Karpas-422 (cell line): Measurements from ENCODE around the gene S100A11. TPM values are rescaled to one million over a fixed set of nuclear protein-coding genes. Genes with fewer than 3 reads are reported as not detected.

Source experiments
- DNase-seq: peaks from one replicate; pipeline ENCODE4 v3.0.0-alpha.2; 2015
- H2AFZ ChIP-seq: fragments of 200-600 bp; sonication (generic); 2 replicates; pipeline ENCODE4 v1.6.1; 2014; ENCODE audit warnings: antibody characterized with exemption, low read length, mixed read lengths
- H3K27ac ChIP-seq: fragments of 200-600 bp; sonication (generic); 2 replicates; pipeline ENCODE4 v1.5.1; 2014; ENCODE audit warnings: mild to moderate bottlenecking, low read length, moderate library complexity
- H3K27me3 ChIP-seq: fragments of 200-600 bp; sonication (generic); 2 replicates; pipeline ENCODE4 v1.6.1; 2014; ENCODE audit warnings: low read length, mixed read lengths
- H3K36me3 ChIP-seq: fragments of 200-600 bp; sonication (generic); 2 replicates; pipeline ENCODE4 v1.6.1; 2014; ENCODE audit warnings: low read length, mixed read lengths; ENCODE audit not compliant: insufficient read depth
- H3K4me1 ChIP-seq: fragments of 200-600 bp; sonication (generic); 2 replicates; pipeline ENCODE4 v1.6.1; 2014; ENCODE audit warnings: mild to moderate bottlenecking, low read length, mixed read lengths
- H3K4me2 ChIP-seq: fragments of 200-600 bp; sonication (generic); 2 replicates; pipeline ENCODE4 v1.6.1; 2014; ENCODE audit warnings: low read length, low read depth, mild to moderate bottlenecking; ENCODE audit not compliant: poor library complexity, severe bottlenecking
- H3K4me3 ChIP-seq: fragments of 200-600 bp; sonication (generic); 2 replicates; pipeline ENCODE4 v1.5.1; 2014; ENCODE audit warnings: mild to moderate bottlenecking, antibody characterized with exemption, low read length, mixed read lengths
- H3K79me2 ChIP-seq: fragments of 200-600 bp; sonication (generic); 2 replicates; pipeline ENCODE4 v1.6.1; 2014; ENCODE audit warnings: mild to moderate bottlenecking, low read length, mixed read lengths
- H3K9ac ChIP-seq: fragments of 200-600 bp; sonication (generic); 2 replicates; pipeline ENCODE4 v1.6.0; 2014; ENCODE audit warnings: low read length
- H3K9me2 ChIP-seq: fragments of 200-600 bp; sonication (generic), shearing (Covaris generic); replicated peaks from 2 replicates; pipeline ENCODE4 v1.6.0; 2014; ENCODE audit warnings: mild to moderate bottlenecking, low read length, moderate library complexity; ENCODE audit not compliant: insufficient read depth
- H3K9me3 ChIP-seq: fragments of 300-700, 200-600 bp; sonication (generic); 2 replicates; pipeline ENCODE4 v1.6.1; 2014; ENCODE audit warnings: low read length, mixed read lengths
- H4K20me1 ChIP-seq: fragments of 200-600 bp; sonication (generic); 2 replicates; pipeline ENCODE4 v1.6.1; 2014; ENCODE audit warnings: mild to moderate bottlenecking, antibody characterized with exemption, low read length, low read depth; ENCODE audit not compliant: insufficient read depth
- total RNA-seq: library from RNA; depleted of rRNA; stranded (reverse); fragments of >200 nt; shearing (Covaris generic); gene quantifications from 2 replicates; pipeline ENCODE4 v1.2.3, GENCODE V29; 2014; ENCODE audit warnings: low replicate concordance

Gene S100A11
- total RNA-seq, 1 experiment from 2014 or later: 155 TPM

DNA sequence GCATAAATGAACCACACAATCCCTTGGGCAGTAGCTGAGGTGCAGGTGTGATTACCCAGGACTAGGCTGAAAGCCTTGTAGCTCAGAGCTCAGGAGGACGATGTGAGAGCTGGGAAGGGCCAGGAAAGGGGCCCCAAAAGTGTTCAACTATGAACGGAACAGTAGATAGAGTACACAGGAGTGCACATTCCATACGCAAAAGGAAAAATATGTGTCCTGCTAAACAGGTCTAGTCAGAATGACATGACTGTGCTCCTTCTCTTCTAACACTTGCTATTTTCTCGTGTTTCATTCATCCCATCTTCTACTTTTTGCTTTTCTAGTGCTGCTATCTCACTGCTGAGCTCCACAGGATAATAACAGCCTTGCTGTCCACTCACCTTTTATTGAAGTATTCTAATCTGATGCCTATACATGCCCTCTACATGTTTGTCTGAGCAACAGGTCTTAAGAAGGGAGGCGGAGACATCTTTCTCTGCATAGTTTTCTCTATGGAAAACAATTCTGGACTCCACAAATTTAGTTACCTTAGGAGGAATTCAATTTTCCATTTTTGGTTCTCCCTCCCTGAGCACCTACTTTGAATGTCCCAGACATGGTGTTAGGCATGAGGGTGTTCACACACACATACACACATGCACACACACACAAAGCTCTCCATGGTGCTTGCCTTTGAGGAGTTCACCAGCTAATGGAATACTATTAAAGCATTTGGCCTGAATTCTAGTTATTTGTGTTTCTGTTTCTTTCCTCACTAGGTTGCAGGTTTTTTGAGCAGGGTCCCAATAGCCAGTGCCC is 46.5 kb downstream of the S100A11 start:
- no peak overlapping the region for H3K4me3 ChIP-seq
- no peaks in the 10 kb centered on the region for H3K79me2 ChIP-seq
- no peaks in the 10 kb centered on the region for H3K9me3 ChIP-seq
- no peak overlapping the region for H2AFZ ChIP-seq
- no peaks in the 10 kb centered on the region for H3K9me2 ChIP-seq
- DNase-seq: no peak
- no peak overlapping the region for H3K4me2 ChIP-seq
- H4K20me1 ChIP-seq: no peaks in the 10 kb centered on the region
- H3K27ac ChIP-seq: no peak overlapping the region
- H3K9ac ChIP-seq: no peak overlapping the region
- H3K4me1 ChIP-seq: peaks cover 21% of the 10 kb centered on the region
- no peaks in the 10 kb centered on the region for H3K27me3 ChIP-seq
- no peaks in the 10 kb centered on the region for H3K36me3 ChIP-seq

DNA sequence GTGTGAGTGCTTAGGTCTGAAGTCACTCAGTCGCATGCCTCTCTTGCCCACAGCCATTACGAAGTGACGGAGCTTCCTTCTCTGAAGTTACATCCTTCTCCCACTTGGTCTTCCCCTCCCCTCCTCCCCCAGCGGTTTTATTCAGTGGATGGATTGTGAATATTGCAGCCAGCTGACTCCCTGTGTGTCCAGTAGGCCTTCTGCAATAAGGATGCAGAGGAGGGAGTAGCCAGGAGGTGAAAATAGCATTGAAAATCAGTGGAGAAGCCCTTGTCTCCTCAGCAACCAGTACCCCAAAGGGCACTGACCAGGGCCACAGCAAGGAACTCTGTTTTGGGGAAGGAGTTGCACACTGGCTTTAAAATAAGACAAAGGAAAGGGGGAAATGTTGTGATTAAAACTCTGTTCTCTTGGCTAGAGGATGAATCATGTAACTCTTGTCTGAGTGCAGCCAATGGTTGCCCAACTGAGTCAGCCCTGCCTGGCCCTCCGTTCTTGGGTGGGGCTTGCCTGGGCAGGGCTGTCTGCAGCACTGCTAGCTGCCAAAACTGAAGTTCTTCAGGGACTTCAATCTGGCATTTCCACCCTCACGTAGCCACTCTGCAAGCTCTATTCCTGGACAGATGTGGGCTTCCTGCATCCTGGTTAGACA is 47.5 kb downstream of the S100A11 start:
- Histone ChIP-seq H3K9me2 (no peaks in the 10 kb centered on the region), H3K9ac (no peak overlapping the region), H3K9me3 (no peaks in the 10 kb centered on the region), H3K79me2 (no peaks in the 10 kb centered on the region), H3K27me3 (no peaks in the 10 kb centered on the region), H3K4me2 (no peak overlapping the region), H4K20me1 (no peaks in the 10 kb centered on the region), H3K27ac (no peak overlapping the region), H3K4me3 (no peak overlapping the region), H2AFZ (no peak overlapping the region), H3K4me1 (peaks cover 20% of the 10 kb centered on the region), H3K36me3 (no peaks in the 10 kb centered on the region)
- no peak for DNase-seq

DNA sequence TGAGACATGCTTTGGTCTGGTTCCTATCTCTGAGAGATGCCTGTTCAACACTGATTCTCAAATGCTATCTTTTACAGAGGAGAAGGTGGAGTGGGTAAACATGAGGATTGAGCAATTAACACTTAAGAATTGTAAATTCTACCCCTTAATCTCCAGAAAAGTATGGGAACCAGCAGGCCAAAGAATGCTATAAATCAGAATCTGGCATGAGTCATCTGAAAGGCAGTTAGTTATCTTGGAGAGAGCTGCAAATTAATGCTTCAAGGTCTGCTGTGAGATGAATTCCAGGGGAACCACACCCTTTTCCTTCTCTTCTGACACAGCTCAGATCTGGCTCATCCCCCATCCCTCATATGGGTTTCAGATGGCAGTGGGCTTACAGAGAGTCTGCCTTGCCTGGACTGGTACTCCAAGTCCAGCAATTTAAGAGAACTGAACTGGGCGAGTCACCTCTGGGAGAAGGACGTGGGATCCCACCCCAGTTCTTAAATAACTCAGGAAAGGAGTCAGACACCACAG is 48.3 kb downstream of the S100A11 start:
- Histone ChIP-seq H3K9ac (no peak overlapping the region), H3K9me2 (no peaks in the 10 kb centered on the region), H3K4me2 (no peak overlapping the region), H2AFZ (no peak overlapping the region), H3K27me3 (no peaks in the 10 kb centered on the region), H3K79me2 (no peaks in the 10 kb centered on the region), H3K9me3 (no peaks in the 10 kb centered on the region), H3K27ac (no peak overlapping the region), H3K36me3 (no peaks in the 10 kb centered on the region), H3K4me1 (peaks cover 12% of the 10 kb centered on the region), H4K20me1 (no peaks in the 10 kb centered on the region), H3K4me3 (no peak overlapping the region)
- DNase-seq: no peak

DNA sequence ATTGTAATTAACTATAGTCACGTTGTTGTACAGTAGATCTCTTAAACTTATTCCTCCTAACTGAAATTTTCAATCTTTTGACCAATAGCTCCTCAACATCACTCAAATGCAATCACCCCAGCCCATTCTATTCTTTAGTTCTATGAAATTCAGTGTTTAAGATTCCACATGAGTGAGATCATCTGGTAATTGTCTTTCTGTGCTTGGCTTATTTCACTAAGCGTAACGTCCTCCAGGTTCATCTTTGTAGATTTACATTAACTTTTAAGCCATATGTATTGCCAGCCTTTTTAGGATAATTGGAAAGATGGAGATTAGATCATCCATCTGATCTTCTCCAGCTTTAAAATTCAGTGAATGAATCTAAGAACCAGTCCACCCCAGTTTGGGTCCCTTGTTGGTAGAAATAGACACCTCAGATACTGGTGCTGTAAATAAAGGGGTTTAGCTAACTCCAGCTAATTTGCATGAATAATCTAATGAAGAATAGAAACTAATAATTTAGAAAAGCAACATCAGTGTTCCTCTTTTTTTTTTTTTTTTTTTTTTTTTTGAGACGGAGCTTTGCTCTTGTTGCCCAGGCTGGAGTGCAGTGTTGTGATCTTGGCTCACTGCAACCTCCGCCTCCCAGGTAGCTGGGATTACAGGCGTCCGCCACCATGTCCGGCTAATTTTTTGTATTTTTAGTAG is 50.2 kb downstream of the S100A11 start:
- H2AFZ ChIP-seq: no peak overlapping the region

DNA sequence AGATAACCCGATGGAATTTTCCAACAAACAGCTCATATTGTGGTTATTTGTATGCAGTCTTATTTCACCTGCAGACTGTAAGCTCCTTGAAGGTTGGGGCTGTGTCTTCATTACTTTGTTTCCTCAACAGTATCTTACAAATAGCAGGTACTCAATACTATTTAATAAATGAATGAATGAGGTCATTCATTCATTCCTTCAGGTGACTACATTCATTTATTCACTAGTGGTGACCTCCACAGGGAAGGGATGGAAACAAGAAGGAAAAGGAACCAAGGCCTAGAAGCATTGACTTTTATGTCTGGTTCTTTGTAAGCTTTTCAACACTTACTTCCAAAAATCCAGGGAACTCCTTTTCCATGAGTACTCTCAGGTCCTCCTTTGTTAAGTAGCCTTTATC is 51.0 kb downstream of the S100A11 start:
- DNase-seq: no peak
- Histone ChIP-seq H2AFZ (no peak overlapping the region), H3K9me2 (no peaks in the 10 kb centered on the region), H3K4me3 (no peak overlapping the region), H3K36me3 (no peaks in the 10 kb centered on the region), H3K9ac (no peak overlapping the region), H3K79me2 (no peaks in the 10 kb centered on the region), H3K4me2 (no peak overlapping the region), H4K20me1 (no peaks in the 10 kb centered on the region), H3K9me3 (no peaks in the 10 kb centered on the region), H3K27ac (no peak overlapping the region), H3K27me3 (no peaks in the 10 kb centered on the region), H3K4me1 (peaks cover 18% of the 10 kb centered on the region)

More for the DNA sequence above, 50.2 kb downstream of the S100A11 start:
- Histone ChIP-seq H3K27ac (no peak overlapping the region), H3K9me2 (no peaks in the 10 kb centered on the region), H3K4me2 (no peak overlapping the region), H3K27me3 (no peaks in the 10 kb centered on the region), H3K4me3 (no peak overlapping the region), H3K9ac (no peak overlapping the region), H3K4me1 (peaks cover 18% of the 10 kb centered on the region), H4K20me1 (no peaks in the 10 kb centered on the region), H3K36me3 (no peaks in the 10 kb centered on the region), H3K79me2 (no peaks in the 10 kb centered on the region), H3K9me3 (no peaks in the 10 kb centered on the region)
- DNase-seq: no peak

DNA sequence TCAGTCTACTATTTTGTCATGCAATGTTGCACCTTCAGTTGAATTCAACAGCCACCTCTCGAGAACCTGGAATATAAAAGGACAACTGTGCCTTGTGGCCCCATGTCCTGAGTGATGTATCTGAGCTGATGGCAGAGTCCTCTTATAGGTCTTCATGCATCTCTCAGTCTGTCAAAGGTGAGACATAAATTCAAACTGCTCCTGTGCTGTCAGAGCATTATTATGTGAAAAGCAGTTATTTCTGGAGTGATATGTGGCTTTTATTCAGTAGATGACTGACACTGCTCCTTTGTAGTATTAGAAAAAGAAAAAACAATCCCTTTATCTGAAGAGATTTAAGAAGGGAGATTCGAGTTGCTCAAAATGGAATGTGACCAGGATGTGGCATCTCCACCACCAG is 51.5 kb downstream of the S100A11 start:
- Histone ChIP-seq H4K20me1 (no peaks in the 10 kb centered on the region), H3K27me3 (no peaks in the 10 kb centered on the region), H3K4me1 (peaks cover 18% of the 10 kb centered on the region), H3K9ac (no peak overlapping the region), H3K4me2 (no peak overlapping the region), H3K79me2 (no peaks in the 10 kb centered on the region), H3K36me3 (no peaks in the 10 kb centered on the region), H3K4me3 (no peak overlapping the region), H3K9me3 (no peaks in the 10 kb centered on the region), H3K27ac (no peak overlapping the region), H3K9me2 (no peaks in the 10 kb centered on the region), H2AFZ (no peak overlapping the region)
- no peak for DNase-seq

DNA sequence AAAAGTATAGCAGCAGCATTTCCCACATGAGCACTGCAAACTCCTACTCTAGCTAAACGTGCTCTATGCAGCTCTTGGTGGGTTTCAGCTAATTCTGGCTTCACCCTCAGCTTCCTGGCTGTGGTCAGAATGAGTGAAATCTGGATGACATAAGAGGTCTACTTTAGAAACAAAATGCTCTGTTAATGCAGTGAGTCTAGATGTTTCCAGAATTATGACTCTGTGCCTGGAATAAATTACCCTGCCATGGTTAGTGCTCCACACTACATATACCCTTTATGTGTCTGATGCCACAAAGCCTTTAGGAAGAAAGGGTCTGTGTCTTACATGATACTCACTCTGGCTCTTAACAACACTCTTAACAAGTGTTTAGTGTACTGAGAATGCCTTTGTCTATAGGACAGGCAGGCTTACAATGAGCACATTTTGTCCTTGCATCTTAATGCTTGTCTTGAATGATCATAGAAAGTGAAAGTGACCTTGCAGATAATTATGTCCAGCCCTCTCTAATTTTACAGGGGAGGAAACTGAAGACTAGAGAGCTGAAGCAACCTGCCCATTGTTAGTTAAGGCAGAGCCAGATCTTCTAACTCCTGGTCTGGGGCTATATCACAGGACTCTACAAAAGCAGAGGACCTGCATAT is 52.4 kb downstream of the S100A11 start:
- no peaks in the 10 kb centered on the region for H4K20me1 ChIP-seq
- no peak overlapping the region for H3K9ac ChIP-seq
- no peak overlapping the region for H3K4me3 ChIP-seq
- H3K9me3 ChIP-seq: no peaks in the 10 kb centered on the region
- H3K9me2 ChIP-seq: no peaks in the 10 kb centered on the region
- no peaks in the 10 kb centered on the region for H3K27me3 ChIP-seq
- peaks cover 18% of the 10 kb centered on the region for H3K4me1 ChIP-seq
- no peak overlapping the region for H3K27ac ChIP-seq
- H3K79me2 ChIP-seq: no peaks in the 10 kb centered on the region
- DNase-seq: no peak
- no peak overlapping the region for H3K4me2 ChIP-seq
- H3K36me3 ChIP-seq: no peaks in the 10 kb centered on the region
- H2AFZ ChIP-seq: no peak overlapping the region
